Fibroblast of pulmonary artery (primary cell): ENCODE results near the gene NELFCD.
"Not testable (repeated sequence)": the region's sequence is repeated elsewhere in the genome, so short reads cannot be mapped to it uniquely, and the experiment has no call there.

ENCODE experiments used
- DNase-seq: peaks from one replicate; pipeline ENCODE4 v3.0.0-alpha.2; 2010; ENCODE audit warnings: low read depth
- H3K4me3 ChIP-seq: replicated peaks from 2 replicates; pipeline ENCODE4 v1.5.1; 2011; ENCODE audit warnings: low read depth, mild to moderate bottlenecking, control low read depth, low read length, moderate library complexity
- CTCF ChIP-seq: IDR thresholded peaks from 2 replicates; pipeline ENCODE4 v1.5.1; 2011; ENCODE audit warnings: mild to moderate bottlenecking, control low read depth, low read length, inconsistent platforms; ENCODE audit errors: missing control alignments

NELFCD gene

DNA sequence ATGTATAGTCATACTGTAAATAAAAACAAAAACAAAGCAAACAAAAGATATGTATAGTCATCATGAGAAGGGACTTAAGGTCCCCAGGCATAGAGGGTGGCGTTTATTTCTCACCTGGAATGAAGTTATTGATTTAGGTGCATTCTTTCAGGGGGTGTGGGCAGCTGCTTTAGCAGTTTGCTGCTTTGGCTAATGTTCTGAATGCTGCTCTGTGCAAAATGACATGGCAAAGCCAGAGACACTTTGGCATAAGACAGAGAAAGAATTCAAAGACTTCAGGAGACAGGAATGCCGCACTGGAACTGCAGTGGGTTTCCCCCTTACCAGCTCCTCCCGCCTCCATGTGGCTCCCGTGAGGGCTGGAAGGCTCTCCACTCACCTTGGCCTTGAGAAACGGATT, 36.4 kb upstream of the NELFCD start:
- H3K4me3 ChIP-seq: no peak overlapping the region
- DNase-seq: no peak
- TF ChIP-seq CTCF: no peak

GRCh38 chr20:58945965-58946631, 35.0 kb upstream of the NELFCD start:
- no peak for TF ChIP-seq CTCF
- DNase-seq: no peak
- no peak overlapping the region for H3K4me3 ChIP-seq

GRCh38 chr20:58947797-58948388, 33.2 kb upstream of the NELFCD start:
- not testable (repeated sequence) for H3K4me3 ChIP-seq, DNase-seq

- DNase-seq: no peak
- no peak overlapping the region for H3K4me3 ChIP-seq
- TF ChIP-seq CTCF: no peak
These were observed 30.5 kb upstream of the NELFCD start for GRCh38 chr20:58950603-58951002.

DNA sequence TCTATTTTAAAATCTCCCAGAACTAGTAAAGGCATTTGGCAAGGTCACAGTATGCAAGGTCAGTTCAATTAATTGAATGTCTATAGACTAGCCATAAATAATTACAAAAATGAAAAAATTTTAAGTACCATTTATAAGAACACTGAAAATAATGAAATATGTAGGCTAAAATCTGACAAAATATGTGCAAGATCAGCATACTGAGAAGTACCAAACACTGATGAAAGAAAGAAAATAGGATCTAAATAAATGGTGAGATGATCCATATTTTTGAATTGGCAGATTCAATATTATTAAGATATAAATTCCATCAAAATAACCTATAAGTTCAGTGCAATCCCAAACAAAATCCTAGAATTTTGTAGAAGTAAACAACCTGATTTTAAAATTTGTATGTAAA, 28.0 kb upstream of the NELFCD start:
- H3K4me3 ChIP-seq: no peak overlapping the region
- no peak for DNase-seq
- no peak for TF ChIP-seq CTCF

- H3K4me3 ChIP-seq: no peak overlapping the region
- DNase-seq: no peak
- TF ChIP-seq CTCF: no peak
These were observed 25.0 kb upstream of the NELFCD start for GRCh38 chr20:58956078-58956477.

- TF ChIP-seq CTCF: no peak
- DNase-seq: no peak
- H3K4me3 ChIP-seq: no peak overlapping the region
These were observed 21.4 kb upstream of the NELFCD start for GRCh38 chr20:58959652-58960051.
